T-helper 1 cell treated with Interleukin-12 subunit alpha and Interleukin-12 subunit beta and Interleukin-4 antibody, amounts not matched to agents 30 μg/mL and 1 μg/mL, for 36 hours (primary cell): ENCODE results near the gene ZNF280B.
"Not testable (repeated sequence)": the region's sequence is repeated elsewhere in the genome, so short reads cannot be mapped to it uniquely, and the experiment has no call there.

Source experiments
- H3K27ac Mint-ChIP-seq: one replicate; pipeline ENCODE4 v1.8.0; 2021; ENCODE audit warnings: mild to moderate bottlenecking, mixed read lengths
- H3K27me3 Mint-ChIP-seq: one replicate; pipeline ENCODE4 v1.8.0; 2021; ENCODE audit warnings: low read depth, mixed read lengths
- H3K36me3 Mint-ChIP-seq: one replicate; pipeline ENCODE4 v1.8.0; 2021; ENCODE audit warnings: low read depth, mixed read lengths
- H3K4me1 Mint-ChIP-seq: one replicate; pipeline ENCODE4 v1.8.0; 2021; ENCODE audit warnings: low read depth, mixed read lengths
- H3K4me3 Mint-ChIP-seq: one replicate; pipeline ENCODE4 v1.8.0; 2021; ENCODE audit warnings: mild to moderate bottlenecking, moderate library complexity, mixed read lengths
- H3K9me3 Mint-ChIP-seq: one replicate; pipeline ENCODE4 v1.8.0; 2021; ENCODE audit warnings: mixed read lengths

The ZNF280B gene

GRCh38 chr22:22452996-22453686 is 55.4 kb downstream of the ZNF280B start:
- no peaks in the 10 kb centered on the region for H3K36me3 Mint-ChIP-seq
- H3K9me3 Mint-ChIP-seq = peaks cover 7% of the 10 kb centered on the region
- peaks cover 30% of the 10 kb centered on the region for H3K27me3 Mint-ChIP-seq
- H3K4me1 Mint-ChIP-seq = no peaks in the 10 kb centered on the region
- H3K4me3 Mint-ChIP-seq = no peak overlapping the region
- no peak overlapping the region for H3K27ac Mint-ChIP-seq

- H3K27me3 Mint-ChIP-seq = peaks cover 35% of the 10 kb centered on the region
- no peaks in the 10 kb centered on the region for H3K36me3 Mint-ChIP-seq
- H3K4me3 Mint-ChIP-seq = no peak overlapping the region
- H3K9me3 Mint-ChIP-seq = no peaks in the 10 kb centered on the region
- H3K4me1 Mint-ChIP-seq = no peaks in the 10 kb centered on the region
- H3K27ac Mint-ChIP-seq = no peak overlapping the region
These were observed 56.3 kb downstream of the ZNF280B start for GRCh38 chr22:22452211-22452610.

GRCh38 chr22:22450343-22450839 is 58.2 kb downstream of the ZNF280B start:
- H3K27me3 Mint-ChIP-seq = peaks cover 45% of the 10 kb centered on the region
- no peaks in the 10 kb centered on the region for H3K36me3 Mint-ChIP-seq
- no peaks in the 10 kb centered on the region for H3K4me1 Mint-ChIP-seq
- H3K4me3 Mint-ChIP-seq = no peak overlapping the region
- H3K27ac Mint-ChIP-seq = no peak overlapping the region
- H3K9me3 Mint-ChIP-seq = no peaks in the 10 kb centered on the region

- no peak overlapping the region for H3K27ac Mint-ChIP-seq
- no peaks in the 10 kb centered on the region for H3K36me3 Mint-ChIP-seq
- H3K27me3 Mint-ChIP-seq = peaks cover 45% of the 10 kb centered on the region
- H3K4me1 Mint-ChIP-seq = no peaks in the 10 kb centered on the region
- H3K9me3 Mint-ChIP-seq = no peaks in the 10 kb centered on the region
- no peak overlapping the region for H3K4me3 Mint-ChIP-seq
These were observed 58.7 kb downstream of the ZNF280B start for GRCh38 chr22:22449819-22450218.

GRCh38 chr22:22446517-22446916 is 62.0 kb downstream of the ZNF280B start:
- peaks cover 30% of the 10 kb centered on the region for H3K27me3 Mint-ChIP-seq
- no peaks in the 10 kb centered on the region for H3K9me3 Mint-ChIP-seq
- no peak overlapping the region for H3K27ac Mint-ChIP-seq
- no peak overlapping the region for H3K4me3 Mint-ChIP-seq
- no peaks in the 10 kb centered on the region for H3K4me1 Mint-ChIP-seq
- H3K36me3 Mint-ChIP-seq = no peaks in the 10 kb centered on the region

- not testable (repeated sequence) for H3K36me3 Mint-ChIP-seq, H3K27ac Mint-ChIP-seq, H3K9me3 Mint-ChIP-seq
These were observed 64.4 kb downstream of the ZNF280B start for GRCh38 chr22:22444007-22444589.

GRCh38 chr22:22442928-22443709 is 65.4 kb downstream of the ZNF280B start:
- H3K4me3 Mint-ChIP-seq = no peak overlapping the region
- H3K9me3 Mint-ChIP-seq = no peaks in the 10 kb centered on the region
- H3K36me3 Mint-ChIP-seq = no peaks in the 10 kb centered on the region
- H3K27ac Mint-ChIP-seq = no peak overlapping the region
- peaks cover 25% of the 10 kb centered on the region for H3K27me3 Mint-ChIP-seq
- no peaks in the 10 kb centered on the region for H3K4me1 Mint-ChIP-seq

More at GRCh38 chr22:22444007-22444589, 64.4 kb downstream of the ZNF280B start:
- peaks cover 21% of the 10 kb centered on the region for H3K27me3 Mint-ChIP-seq
- not testable (repeated sequence) for H3K4me1 Mint-ChIP-seq, H3K4me3 Mint-ChIP-seq

- H3K27ac Mint-ChIP-seq, H3K9me3 Mint-ChIP-seq, H3K4me1 Mint-ChIP-seq, H3K4me3 Mint-ChIP-seq, H3K36me3 Mint-ChIP-seq: not testable (repeated sequence)
- peaks cover 27% of the 10 kb centered on the region for H3K27me3 Mint-ChIP-seq
These were observed 66.9 kb downstream of the ZNF280B start for GRCh38 chr22:22441626-22442025.

- Mint-ChIP-seq H3K27me3 (peaks cover 22% of the 10 kb centered on the region), H3K36me3 (no peaks in the 10 kb centered on the region), H3K27ac (no peak overlapping the region), H3K4me1 (no peaks in the 10 kb centered on the region), H3K9me3 (no peaks in the 10 kb centered on the region), H3K4me3 (no peak overlapping the region)
These were observed 68.4 kb downstream of the ZNF280B start for GRCh38 chr22:22440188-22440587.
